ENCODE measurements around the gene FBXO10. TPM values are rescaled to one million over a fixed set of nuclear protein-coding genes. Genes with fewer than 3 reads are reported as not detected.

FBXO10 gene
- total and polyA plus RNA-seq, 10 of the 15 experiments (the other 5 are each of a cell fraction or from before 2014, with no cell fraction given) = 1.6 to 17.2 (median 9.6) TPM

DNA sequence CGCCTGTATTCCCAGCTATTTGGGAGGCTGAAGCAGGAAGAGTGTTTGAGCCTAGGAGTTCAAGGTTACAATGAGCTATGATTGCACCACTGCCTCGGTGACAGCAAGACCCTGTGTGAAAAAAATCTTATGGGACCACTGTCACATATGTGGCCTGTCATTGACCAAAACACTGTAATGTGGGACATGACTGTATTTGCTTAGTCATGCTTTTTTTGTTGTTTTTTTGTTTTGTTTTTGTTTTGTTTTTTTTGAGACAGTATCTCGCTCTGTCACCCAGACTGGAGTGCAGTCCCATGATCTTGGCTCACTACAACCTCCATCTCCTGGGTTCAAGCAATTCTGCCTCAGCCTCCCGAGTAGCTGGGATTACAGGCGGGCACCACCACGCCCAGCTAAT, 76.9 kb downstream of the FBXO10 start:
- in situ Hi-C loops (cut with MboI) = loop anchor here (25.0 kb wide), 1 partner anchor 513 kb away; no protein-coding TSS in a partner anchor
- POLR2A ChIA-PET = interaction anchor here (0.6 kb wide), 1 partner anchor 59 kb away, joined by 3 read pairs; no protein-coding TSS in a partner anchor
- ATAC-seq = no peak

DNA sequence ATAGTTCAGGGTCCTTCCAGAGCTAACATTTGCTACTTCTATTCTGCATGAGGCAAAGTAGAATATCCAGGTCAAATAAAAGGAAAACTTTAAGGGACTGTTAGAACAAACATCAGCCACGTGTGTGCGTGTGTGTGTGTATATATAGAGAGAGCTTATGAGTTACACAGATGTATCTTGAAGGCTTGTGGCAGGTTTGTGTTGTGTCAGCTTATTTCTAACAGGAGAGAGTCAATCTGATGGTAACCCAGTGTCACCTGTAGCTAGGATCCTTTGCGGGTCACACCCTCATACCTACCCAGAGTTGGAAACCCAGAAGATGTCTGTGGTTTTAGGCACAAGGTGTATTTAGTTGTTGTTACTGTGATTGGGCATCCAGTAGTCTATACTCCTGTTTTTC, 77.7 kb downstream of the FBXO10 start:
- ATAC-seq (no peak), DNase-seq (ENCODE audit: low read depth, low spot score) (no peak), FAIRE-seq (no peak)
- ChIA-PET RAD21 (ENCODE audit: unreplicated experiment) (no interaction called here), SMC1A (ENCODE audit: uncharacterized antibody, unreplicated experiment) (interaction anchor here (0.6 to 2.5 kb wide), 5 partner anchors 10 to 287 kb away, joined by 3 to 11 read pairs (median 3); partner anchors contain the start of gene EXOSC3), POLR2A (interaction anchor here (1.4 kb wide), 1 partner anchor 12 kb away, joined by 4 read pairs; no protein-coding TSS in a partner anchor), CTCF (interaction anchor here (0.6 to 1.3 kb wide), 3 partner anchors 9 to 19 kb away, joined by 3 to 4 read pairs (median 3); no protein-coding TSS in a partner anchor)
- WGBS (ENCODE audit: insufficient coverage, insufficient replicate concordance, low lambda C conversion rate, missing lambda C conversion rate) = 96% methylated on average over 3 of the region's 3 CpGs
- Histone ChIP-seq H3K36me3 (ENCODE audit: control insufficient read depth in 2 of 2, insufficient read depth in 2 of 2, low read length in 1 of 2) (peaks cover 34 to 39% of the 10 kb centered on the region in 2 experiments), H3K9me3 (replicated peaks; ENCODE audit: control insufficient read depth, insufficient read depth, low read length) (no peaks in the 10 kb centered on the region), H4K20me1 (ENCODE audit: control insufficient read depth, insufficient read depth) (no peaks in the 10 kb centered on the region), H3K4me3 (no peak overlapping the region), H3K9ac (ENCODE audit: control insufficient read depth, insufficient read depth, low read length) (no peak overlapping the region), H3K4me1 (ENCODE audit: control insufficient read depth, insufficient read depth, low read length) (no peaks in the 10 kb centered on the region), H3K27ac (ENCODE audit: control insufficient read depth, insufficient read depth) (no peak overlapping the region), H3K4me2 (ENCODE audit: control insufficient read depth, insufficient read depth) (no peak overlapping the region), H3K79me2 (ENCODE audit: control insufficient read depth, insufficient read depth, low read length) (no peaks in the 10 kb centered on the region), H3K27me3 (replicated peaks in 1 of 2; ENCODE audit: control insufficient read depth in 2 of 2, insufficient read depth in 2 of 2, low read length in 1 of 2) (no peaks in the 10 kb centered on the region), H2AFZ (ENCODE audit: control insufficient read depth, low read depth, low read length) (no peak overlapping the region)
- BruUV-seq (replicated peaks) = no TSS peak
- intact Hi-C loops (cut with micrococcal nuclease; ENCODE audit: unreplicated experiment) = no loop called here
- in situ Hi-C loops (cut with MboI) = loop anchor here (25.0 kb wide), 1 partner anchor 514 kb away; no protein-coding TSS in a partner anchor
- TF ChIP-seq HDAC2 (IDR thresholded peaks at IDR 0.05) (no peak), BHLHE40 (IDR thresholded peaks at IDR 0.05; ENCODE audit: borderline replicate concordance in 1 of 2, low read depth in 2 of 2, low read length in 1 of 2) (no peak), FOXK2 (IDR thresholded peaks at IDR 0.05) (no peak), NFYB (IDR thresholded peaks at IDR 0.05; ENCODE audit: insufficient read depth, low read depth, low read length) (no peak), EP300 (IDR thresholded peaks at IDR 0.05; ENCODE audit: borderline replicate concordance in 1 of 2, control insufficient read depth in 1 of 2, low read depth in 2 of 2, low read length in 2 of 2) (no peak), TCF7 (IDR thresholded peaks at IDR 0.05; ENCODE audit: borderline replicate concordance) (no peak), ZNF384 (IDR thresholded peaks at IDR 0.05; ENCODE audit: borderline replicate concordance, low read depth, low read length) (no peak), BRCA1 (IDR thresholded peaks at IDR 0.05; ENCODE audit: low read depth, low read length) (no peak), ZNF274 (IDR thresholded peaks at IDR 0.05; ENCODE audit: insufficient read depth, insufficient read length) (no peak), IRF3 (IDR thresholded peaks at IDR 0.05) (no peak), HDGF (IDR thresholded peaks at IDR 0.05) (no peak), CBFB (IDR thresholded peaks at IDR 0.05; ENCODE audit: low read depth) (no peak), ESRRA (IDR thresholded peaks at IDR 0.05; ENCODE audit: low read length) (no peak)
- TF ChIP-seq, protein P1, sequence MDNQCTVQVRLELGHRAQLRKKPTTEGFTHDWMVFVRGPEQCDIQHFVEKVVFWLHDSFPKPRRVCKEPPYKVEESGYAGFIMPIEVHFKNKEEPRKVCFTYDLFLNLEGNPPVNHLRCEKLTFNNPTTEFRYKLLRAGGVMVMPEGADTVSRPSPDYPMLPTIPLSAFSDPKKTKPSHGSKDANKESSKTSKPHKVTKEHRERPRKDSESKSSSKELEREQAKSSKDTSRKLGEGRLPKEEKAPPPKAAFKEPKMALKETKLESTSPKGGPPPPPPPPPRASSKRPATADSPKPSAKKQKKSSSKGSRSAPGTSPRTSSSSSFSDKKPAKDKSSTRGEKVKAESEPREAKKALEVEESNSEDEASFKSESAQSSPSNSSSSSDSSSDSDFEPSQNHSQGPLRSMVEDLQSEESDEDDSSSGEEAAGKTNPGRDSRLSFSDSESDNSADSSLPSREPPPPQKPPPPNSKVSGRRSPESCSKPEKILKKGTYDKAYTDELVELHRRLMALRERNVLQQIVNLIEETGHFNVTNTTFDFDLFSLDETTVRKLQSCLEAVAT (IDR thresholded peaks at IDR 0.05) = no peak

More for the DNA sequence above, 76.9 kb downstream of the FBXO10 start:
- H3K9me3 ChIP-seq (replicated peaks; ENCODE audit: control insufficient read depth, insufficient read depth, low read length) = no peaks in the 10 kb centered on the region
- no peaks in the 10 kb centered on the region for H3K27me3 ChIP-seq (replicated peaks in 1 of 2; ENCODE audit: control insufficient read depth in 2 of 2, insufficient read depth in 2 of 2, low read length in 1 of 2)
- SMC1A ChIA-PET (ENCODE audit: uncharacterized antibody, unreplicated experiment) = interaction anchor here (2.5 kb wide), 1 partner anchor 12 kb away, joined by 11 read pairs; no protein-coding TSS in a partner anchor
- H3K36me3 ChIP-seq (ENCODE audit: control insufficient read depth in 2 of 2, insufficient read depth in 2 of 2, low read length in 1 of 2) = peaks cover 29 to 40% of the 10 kb centered on the region in 2 experiments
- no peak overlapping the region for H3K4me2 ChIP-seq (ENCODE audit: control insufficient read depth, insufficient read depth)
- intact Hi-C loops (cut with micrococcal nuclease; ENCODE audit: unreplicated experiment) = no loop called here
- H3K27ac ChIP-seq (ENCODE audit: control insufficient read depth, insufficient read depth) = no peak overlapping the region
- RAD21 ChIA-PET (ENCODE audit: unreplicated experiment) = no interaction called here
- BruUV-seq (replicated peaks) = no TSS peak
- no peak for TF ChIP-seq NRF1 (conservative IDR thresholded peaks at IDR 0.05; ENCODE audit: low read depth, low read length)
- no peak for TF ChIP-seq SPI1 (IDR thresholded peaks at IDR 0.05; ENCODE audit: borderline replicate concordance, insufficient read depth, low read depth, low read length)
- TF ChIP-seq ETV6 (conservative IDR thresholded peaks at IDR 0.05 in 1 of 2, IDR thresholded peaks at IDR 0.05 in 1 of 2; ENCODE audit: borderline replicate concordance in 1 of 2, low read depth in 1 of 2) = no peak
- TF ChIP-seq SMAD1 (IDR thresholded peaks at IDR 0.05; ENCODE audit: low read depth, partially characterized antibody) = no peak
- H4K20me1 ChIP-seq (ENCODE audit: control insufficient read depth, insufficient read depth) = no peaks in the 10 kb centered on the region
- CTCF ChIA-PET = interaction anchor here (1.3 kb wide), 1 partner anchor 18 kb away, joined by 3 read pairs; no protein-coding TSS in a partner anchor
- H3K4me3 ChIP-seq = no peak overlapping the region
- no peaks in the 10 kb centered on the region for H3K79me2 ChIP-seq (ENCODE audit: control insufficient read depth, insufficient read depth, low read length)
- H3K9ac ChIP-seq (ENCODE audit: control insufficient read depth, insufficient read depth, low read length) = no peak overlapping the region
- DNase-seq (ENCODE audit: low read depth, low spot score) = no peak
- no peak for FAIRE-seq
- H2AFZ ChIP-seq (ENCODE audit: control insufficient read depth, low read depth, low read length) = no peak overlapping the region
- H3K4me1 ChIP-seq (ENCODE audit: control insufficient read depth, insufficient read depth, low read length) = no peaks in the 10 kb centered on the region
- WGBS (ENCODE audit: insufficient coverage, insufficient replicate concordance, low lambda C conversion rate, missing lambda C conversion rate) = 98% methylated on average over 6 of the region's 6 CpGs
